GM18951 (cell line): ENCODE data around the gene CTSE.

Source experiments
- POLR2A ChIP-seq: IDR thresholded peaks from 4 replicates; pipeline ENCODE4 v1.6.1; 2011; ENCODE audit warnings: mild to moderate bottlenecking; ENCODE audit not compliant: insufficient read length, insufficient read depth; ENCODE audit errors: extremely low read depth
- in situ Hi-C: fragments of 300-500 bp; cut with MboI; formaldehyde crosslinking; loops from one replicate; pipeline ENCODE4 v1.12.0; 2022; ENCODE audit warnings: low sequenced_read_pairs, mixed read lengths, inconsistent platforms; ENCODE audit not compliant: unreplicated experiment

The CTSE gene

DNA sequence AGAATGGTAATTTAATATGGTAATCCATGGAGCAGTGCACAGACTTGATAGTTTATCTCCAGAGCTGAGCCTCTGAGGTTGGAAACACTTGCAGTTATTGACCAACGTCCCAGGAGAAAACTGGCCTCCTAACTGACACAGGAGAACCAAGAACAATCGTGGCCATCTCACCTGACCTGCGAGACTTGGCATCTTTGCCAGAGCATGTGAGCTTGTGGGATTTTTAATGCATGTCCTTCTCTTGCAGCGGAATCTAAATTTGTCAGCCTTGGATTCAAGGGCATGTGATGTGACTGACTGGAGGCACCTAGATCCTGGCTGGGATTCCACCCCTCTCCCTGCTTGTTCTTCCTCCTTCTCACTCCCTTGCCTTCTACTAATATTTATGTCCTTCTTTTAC lies 52.6 kb downstream of the CTSE start:
- TF ChIP-seq POLR2A = no peak
- in situ Hi-C loops = no loop called here

DNA sequence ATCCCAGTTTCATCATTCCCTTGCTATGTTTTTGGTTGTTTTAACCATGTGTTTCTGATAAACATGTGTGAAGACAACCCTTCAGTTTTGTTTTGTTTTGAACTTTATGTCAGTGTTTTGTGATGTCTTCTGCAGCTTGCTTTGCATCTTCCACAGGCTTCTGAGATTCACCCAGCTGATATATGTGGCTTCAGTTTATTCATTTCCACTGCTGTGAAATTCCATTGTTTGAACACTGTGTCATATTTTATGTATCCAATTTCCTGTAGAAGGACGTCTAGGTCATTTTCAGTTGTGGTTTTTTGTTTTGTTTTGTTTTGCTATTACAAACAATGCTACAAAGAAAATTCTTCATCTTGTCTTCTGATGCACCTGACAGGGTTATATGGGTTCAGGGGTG lies 53.2 kb downstream of the CTSE start:
- in situ Hi-C loops = no loop called here
- no peak for TF ChIP-seq POLR2A

GRCh38 chr1:205969229-205969628 lies 54.5 kb downstream of the CTSE start:
- TF ChIP-seq POLR2A = no peak
- in situ Hi-C loops = no loop called here

- no peak for TF ChIP-seq POLR2A
- in situ Hi-C loops = no loop called here
Measured at GRCh38 chr1:205967554-205968335, 56.0 kb downstream of the CTSE start.

DNA sequence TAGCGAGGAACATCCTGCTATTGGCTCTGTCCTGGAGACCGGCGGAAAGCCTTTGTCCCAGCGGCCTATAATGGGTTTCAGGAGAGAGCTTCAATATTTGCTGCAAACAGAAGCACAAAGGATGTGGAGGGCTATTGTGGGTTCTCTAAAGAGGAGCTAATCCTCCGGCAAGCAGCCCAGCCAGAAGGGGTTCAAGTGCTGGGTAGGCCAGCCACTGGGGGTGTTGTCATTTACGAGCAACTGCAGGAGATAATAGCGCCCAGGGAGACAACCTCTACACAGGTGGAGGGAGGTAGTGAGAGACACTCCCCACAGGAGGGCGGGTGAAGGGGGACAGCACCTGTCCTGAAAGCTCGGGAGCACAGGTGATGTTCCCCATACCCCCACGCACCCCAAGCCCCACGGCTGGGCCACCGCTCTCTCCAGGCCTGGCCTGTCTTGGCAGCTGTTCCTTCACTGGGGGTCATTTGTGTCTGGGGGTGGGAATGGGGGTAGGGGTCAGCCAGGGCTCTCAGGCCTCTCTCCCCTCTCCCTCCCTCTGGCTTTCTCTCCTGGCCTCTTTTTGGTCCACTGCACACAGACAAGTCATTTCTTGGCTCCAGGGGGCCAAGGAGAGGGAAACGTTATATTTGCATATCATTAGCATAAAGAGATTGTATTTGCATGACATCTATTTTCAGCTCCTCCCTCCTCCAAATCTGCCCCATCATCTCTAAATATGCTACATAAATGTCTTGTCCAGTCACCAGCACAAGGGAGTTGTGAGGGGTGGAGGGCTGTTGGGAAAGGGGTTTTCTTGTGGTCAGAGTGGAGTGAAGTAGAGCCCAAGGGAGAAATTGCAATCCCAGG lies 58.4 kb downstream of the CTSE start:
- no peak for TF ChIP-seq POLR2A
- in situ Hi-C loops = no loop called here

DNA sequence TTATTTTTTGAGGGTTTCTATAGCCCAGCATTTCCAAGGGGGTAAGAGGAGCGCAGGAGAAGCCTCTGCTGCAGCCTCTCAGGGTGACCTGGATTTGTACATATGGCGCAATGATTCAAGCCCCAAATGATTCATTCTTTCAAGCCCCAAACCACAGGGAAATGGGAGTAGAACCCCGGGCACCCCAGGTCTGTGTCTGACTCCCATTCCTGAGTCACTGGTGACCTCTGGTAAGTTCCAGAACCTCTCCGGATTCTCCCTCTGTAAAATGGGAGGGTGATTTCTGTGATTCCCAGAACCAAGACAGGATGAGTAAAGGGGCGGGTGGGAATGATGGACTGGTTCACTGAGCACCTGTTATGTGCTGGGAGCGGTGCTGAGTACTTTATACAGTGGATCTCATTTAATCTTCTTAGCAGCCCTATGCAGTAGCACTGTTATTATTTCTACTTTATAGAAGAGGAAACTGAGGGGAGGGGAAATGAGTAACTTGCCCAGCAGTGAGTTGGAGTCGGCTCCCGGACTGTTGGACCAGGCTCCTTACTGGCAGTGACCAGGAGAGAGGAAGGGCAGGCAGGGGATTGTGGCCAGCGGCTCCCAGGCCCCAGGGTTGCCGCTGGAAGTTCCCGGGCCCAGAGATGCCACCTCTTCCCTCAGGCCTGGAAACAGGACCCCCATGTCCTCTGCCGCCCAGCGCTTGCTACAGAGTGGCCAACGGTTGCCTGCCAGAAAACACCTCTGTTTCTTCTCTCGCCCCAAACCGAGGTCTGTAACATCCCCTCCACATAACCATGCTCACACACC lies 60.1 kb downstream of the CTSE start:
- no peak for TF ChIP-seq POLR2A
- in situ Hi-C loops = no loop called here

GRCh38 chr1:205962821-205963221 lies 60.9 kb downstream of the CTSE start:
- in situ Hi-C loops = no loop called here
- no peak for TF ChIP-seq POLR2A

DNA sequence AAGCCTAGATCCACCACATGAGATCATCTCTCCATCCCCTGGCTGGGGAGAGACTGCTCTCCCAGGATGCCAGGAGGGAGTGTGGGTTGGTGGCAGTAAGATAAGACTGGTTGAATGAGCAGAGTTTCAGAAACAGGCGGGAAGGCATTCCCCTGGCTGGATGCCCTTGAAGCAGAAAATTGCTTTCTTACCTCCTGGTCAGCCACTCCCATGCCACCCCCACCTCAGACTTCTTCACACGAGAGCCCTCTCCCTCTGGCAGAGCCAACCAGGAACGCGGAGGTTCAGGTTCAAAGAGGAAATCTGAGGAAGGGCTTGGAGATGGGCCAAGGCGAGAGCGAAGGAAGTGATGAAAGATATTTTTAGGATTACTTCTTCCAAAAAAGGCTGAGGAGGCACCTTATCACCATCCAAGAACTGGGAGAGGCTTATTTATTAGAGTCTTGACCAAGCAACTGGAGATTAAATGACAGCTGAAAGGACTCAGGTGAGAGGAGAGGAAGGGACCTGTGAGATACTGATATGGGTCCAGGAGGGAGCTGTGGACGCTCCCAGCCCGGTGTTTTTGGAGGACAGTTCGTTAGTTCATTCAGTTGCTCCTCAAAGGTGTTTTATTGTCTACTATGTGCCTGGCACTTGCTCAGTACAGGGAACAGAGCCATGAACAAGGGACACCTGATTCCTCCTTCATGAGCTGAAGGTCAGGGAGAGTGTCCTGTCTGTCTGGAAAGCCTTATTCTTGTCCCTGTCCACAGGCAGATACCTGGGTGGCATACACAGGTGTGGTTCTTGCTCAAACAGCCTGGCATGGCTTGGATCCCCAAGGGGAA lies 61.5 kb downstream of the CTSE start:
- no peak for TF ChIP-seq POLR2A
- in situ Hi-C loops = no loop called here

GRCh38 chr1:205961405-205961804 lies 62.3 kb downstream of the CTSE start:
- no peak for TF ChIP-seq POLR2A
- in situ Hi-C loops = no loop called here

DNA sequence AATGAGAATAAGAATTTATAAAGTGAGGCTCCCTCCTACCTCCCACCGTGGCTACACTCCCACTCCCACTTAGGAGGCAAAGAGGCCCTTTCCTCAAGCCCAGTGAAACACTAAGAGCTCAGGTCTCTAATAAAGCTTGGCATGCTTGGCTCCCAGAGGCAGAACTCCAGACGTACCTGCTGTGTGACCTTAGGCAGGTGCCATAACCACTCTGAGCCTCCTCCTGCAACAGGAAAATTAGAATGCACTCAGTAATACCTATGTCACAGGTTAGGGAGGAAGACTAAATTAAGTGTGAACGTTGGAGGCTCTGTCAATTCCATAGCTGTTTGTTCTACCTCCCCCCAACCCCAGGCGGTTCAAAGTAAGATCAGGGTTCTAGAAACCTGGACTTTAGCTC lies 63.9 kb downstream of the CTSE start:
- in situ Hi-C loops = no loop called here

More for the DNA sequence above, 63.9 kb downstream of the CTSE start:
- TF ChIP-seq POLR2A = no peak
